GM19372 (cell line): ENCODE results near the gene ZBED6.
"Not testable (repeated sequence)": the region's sequence is repeated elsewhere in the genome, so short reads cannot be mapped to it uniquely, and the experiment has no call there.

ENCODE experiments used
- ATAC-seq: cut with Tn5 transposase; IDR thresholded peaks from one replicate; pipeline ENCODE4 v1.9.1; 2021; ENCODE audit warnings: mild to moderate bottlenecking, low read depth, moderate library complexity; ENCODE audit not compliant: unreplicated experiment

Gene ZBED6

DNA sequence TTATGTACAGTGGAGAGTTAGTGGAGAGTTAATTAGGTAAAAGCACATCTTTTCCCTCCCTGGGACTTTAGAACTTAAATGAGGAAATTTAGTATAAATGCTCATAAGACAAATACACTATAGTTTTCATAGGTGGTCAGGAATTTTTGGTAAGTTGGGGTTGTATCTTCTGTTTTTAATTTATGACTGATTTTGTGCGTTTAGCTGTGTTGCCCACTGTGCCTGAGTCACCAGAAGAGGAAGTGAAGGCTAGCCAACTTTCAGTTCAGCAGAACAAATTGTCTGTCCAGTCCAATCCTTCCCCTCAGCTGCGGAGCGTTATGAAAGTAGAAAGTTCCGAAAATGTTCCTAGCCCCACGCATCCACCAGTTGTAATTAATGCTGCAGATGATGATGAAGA lies 33.8 kb downstream of the ZBED6 start:
- ATAC-seq = not testable (repeated sequence)

DNA sequence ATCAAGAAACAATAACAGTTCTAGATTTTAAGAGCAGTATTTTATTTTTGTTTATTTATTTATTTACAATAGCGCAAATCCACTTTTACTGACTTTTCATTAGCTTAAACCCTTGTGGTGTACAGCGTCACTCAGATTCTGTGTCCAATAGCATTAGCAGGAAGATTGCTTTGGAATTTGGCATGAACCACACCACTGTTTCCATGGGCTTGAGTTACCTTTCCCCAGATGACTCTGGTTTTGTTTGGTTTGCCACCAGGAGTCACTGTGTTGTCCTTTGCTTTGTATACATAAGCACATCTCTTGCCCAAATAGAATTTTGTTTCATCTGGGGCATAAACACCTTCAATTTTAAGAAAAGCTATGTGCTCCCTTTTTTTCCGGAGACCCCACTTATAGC lies 40.1 kb downstream of the ZBED6 start:
- ATAC-seq = no peak

DNA sequence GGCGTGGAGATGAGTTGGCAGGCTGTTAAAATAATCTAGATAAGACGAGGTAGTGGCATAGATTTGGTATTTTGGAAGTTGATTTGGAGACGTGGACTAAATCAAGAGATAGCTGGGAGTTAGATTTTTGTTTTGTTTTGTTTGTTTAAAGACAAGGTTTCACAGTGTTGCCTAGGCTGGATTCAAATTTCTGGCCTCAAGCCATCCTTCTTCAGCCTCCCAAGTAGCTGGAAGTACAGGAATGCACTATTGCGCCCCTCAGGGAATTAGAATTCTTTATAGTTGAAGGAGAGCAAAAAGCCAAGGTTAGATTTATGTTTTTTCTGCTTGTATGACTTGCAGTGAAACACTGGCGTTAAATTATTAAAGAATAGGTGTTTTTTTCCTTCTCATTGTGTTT lies 43.7 kb downstream of the ZBED6 start:
- ATAC-seq = no peak

DNA sequence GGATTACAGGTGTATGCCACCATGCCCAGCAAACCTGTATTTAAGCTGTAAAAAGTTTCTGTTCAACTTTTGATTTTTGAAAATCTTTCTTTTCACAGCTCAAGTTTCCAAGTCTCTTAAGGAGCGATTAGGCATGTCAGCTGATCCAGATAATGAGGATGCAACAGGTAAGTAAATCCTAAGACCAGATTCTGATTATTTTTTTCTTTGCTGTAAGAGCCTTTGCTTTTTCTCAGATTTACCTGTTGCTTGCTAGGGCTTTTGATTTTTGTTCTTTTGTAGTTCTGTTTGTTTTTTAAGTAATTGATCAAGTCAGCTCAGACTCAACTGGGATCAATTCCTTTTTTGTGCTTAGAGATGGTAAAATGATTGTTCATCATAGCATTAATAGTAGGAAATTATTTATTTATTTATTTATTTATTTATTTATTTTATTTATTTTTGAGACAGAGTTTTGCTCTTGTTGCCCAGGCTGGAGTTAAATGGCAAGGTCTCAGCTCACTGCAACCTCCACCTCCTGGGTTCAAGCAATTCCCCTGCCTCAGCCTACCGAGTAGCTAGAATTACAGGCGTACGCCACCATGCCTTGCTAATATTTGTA lies 44.9 kb downstream of the ZBED6 start:
- ATAC-seq = no peak

DNA sequence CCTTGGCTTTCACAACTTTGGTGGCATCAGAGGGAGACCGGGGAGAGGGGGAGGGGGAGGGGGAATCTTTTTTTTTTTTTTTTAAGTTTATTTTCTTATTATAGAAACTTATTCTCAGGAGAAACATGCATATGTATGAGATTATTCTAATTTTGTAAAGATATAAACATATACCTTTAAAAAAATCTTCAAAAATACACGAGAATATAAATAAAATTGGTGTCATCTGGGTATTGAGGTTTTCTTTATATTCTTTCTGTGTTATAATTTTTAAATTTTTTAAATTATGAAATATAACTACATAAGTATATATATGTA lies 47.1 kb downstream of the ZBED6 start:
- ATAC-seq = no peak

DNA sequence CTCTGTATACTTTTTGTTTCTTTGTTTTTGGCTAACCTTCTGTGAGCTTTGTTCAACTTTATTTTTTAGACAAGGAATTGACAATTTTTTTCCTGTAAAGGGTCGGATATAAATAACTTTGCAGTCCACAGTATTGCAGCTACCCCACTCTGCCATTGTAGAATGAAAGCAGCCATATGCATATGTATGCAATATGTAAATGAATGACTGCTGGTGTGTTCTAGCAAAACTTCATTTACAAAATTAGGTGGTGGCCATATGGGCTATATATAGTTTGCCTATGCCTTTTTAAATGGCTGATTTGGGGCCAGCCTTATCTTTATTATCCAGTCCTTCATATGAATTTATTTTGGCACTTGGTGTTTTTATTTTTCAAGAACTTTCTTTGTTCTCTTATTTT lies 48.0 kb downstream of the ZBED6 start:
- no peak for ATAC-seq
